Stimulated activated CD8-positive, alpha-beta memory T cell treated with anti-CD3 and anti-CD28 coated beads, Interleukin-12 subunit alpha, Interleukin-12 subunit beta, amount 100 ng/mL, for 1 hour (primary cell): ENCODE measurements around the gene ID4.

Experiments
- DNase-seq: peaks from one replicate; pipeline ENCODE4 v3.0.0-alpha.2; 2020; ENCODE audit warnings: low read depth

ID4 gene

DNA sequence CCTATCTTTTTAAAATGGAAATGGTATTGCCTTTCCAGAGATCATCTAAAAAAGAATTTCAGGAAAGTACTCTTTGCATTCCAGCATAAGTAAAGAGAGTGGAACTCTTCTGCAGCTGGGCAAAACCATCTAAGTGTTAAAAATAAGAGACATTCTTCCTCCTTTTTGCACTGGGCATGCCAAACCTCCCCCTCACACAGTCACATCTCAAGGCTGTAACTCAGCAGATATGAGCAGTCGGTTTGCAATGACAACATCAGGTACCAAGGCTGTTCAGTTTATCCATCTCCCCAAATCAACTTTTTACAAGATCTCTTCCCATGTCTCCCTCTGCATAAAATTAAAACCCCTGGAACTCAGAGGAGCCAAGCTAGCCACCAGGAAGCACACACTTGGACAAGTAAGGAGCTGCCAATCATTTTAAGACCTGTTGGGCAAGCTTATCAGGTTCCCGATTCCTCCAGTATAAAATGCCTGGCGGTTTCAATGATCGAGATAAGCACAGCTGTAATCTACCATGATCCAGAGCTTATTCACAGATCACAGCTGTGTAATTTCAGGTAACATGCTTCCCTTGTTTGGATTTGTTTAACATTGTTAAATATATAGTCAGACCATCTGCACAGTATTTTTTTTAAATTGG lies 23.2 kb downstream of the ID4 start:
- DNase-seq = no peak

DNA sequence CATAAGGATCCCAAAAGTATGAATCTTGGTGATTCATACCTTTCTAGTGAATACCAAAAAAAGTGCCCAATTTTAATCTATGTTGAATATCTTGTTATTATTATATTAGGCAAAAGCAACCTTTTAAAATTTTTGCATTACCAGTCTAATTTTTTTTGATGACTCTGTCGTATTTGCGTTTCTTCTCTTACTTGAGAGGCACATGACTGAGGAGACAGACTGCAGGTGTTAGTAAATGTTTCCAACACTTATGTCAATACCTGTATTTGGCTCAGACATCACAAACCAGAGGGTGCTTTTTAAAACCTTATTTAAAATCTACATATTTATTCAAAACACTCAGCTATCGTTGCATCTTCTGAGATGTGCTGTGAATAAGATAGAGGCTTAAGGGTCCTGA lies 27.1 kb downstream of the ID4 start:
- no peak for DNase-seq

DNA sequence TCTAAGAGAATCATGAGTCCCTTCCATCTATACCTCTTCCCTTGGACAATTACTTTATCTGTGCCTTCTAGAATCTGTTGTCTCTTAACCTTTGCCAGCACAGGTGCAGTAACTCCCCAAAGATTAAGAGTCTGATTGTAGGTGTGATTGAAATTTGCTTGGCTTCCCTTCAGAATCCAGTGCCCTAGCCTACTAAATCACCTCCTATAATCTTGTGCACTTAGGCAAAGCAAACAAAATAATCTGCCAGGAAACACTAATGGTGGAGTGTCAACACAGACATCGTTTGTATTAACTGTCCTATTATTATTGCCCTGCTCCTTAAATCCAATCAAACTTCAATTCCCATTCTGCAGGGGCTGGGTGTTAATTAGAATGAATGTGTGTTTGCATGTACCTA lies 28.0 kb downstream of the ID4 start:
- DNase-seq = no peak

DNA sequence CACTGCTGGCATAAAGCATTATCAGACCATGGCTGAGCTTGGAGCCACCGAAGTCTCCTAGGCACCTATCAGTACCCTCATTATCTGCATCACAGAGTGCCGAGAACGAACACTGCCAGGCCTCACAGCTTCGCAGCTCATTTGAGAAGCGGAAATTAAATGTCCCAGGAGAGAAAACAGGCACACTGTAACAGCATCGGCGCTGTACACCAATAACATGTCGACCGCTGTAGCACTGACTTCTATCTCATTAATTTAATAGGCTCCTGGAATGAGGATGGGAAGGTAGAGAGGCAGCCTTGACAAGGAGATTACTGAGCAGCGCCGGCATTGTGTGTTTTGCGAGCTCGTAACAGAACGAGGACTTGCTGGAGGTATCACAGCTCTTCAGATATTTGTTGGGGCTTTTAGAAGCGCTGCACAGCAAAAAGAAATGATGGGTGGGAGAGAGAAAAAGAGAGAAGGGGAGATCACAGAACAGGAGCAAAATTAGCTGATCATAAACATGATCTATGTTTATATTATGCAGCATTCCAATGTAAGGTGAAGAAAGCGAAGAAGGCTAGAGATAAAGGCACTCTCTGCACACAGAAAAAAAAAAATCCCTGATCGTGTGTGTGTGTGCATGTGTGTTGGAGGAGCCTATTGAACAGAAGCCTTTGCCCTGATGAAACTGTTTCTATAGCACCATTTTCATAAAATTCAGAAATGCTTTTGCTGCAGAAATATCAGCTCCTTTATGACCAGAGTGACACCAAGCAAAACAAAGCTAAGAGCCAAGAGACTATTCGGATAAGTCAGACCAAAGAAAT lies 29.2 kb downstream of the ID4 start:
- DNase-seq = no peak

DNA sequence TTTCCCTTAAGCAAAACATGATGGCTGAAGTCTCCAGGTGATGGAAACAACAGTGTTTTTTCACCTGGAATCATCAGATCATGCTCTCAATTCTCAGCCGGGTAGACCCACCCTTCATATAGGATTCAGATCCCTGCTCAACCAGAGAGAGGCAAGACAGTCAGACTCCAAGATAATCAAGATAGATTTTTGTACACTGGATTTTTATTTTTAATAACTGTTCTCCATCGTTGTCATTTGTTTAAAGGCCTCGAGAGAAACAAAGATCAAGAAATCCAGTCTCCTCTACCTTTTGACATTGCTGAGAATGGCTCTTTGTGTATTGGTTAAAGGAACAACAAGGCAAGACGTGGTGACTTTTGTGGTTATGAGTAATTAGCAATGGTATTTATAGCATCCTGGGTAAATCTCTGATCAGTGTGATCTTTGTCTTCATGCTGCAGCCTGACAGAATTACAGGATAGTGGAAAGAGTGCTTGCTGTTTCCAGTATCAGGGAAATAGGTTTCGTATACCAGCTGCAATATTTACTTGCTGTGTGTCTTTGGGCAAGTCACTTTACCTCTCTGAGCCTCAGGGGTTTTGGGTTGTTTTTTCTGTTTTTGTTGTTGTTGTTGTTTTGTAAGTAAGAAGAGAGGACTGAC lies 29.9 kb downstream of the ID4 start:
- DNase-seq = no peak

DNA sequence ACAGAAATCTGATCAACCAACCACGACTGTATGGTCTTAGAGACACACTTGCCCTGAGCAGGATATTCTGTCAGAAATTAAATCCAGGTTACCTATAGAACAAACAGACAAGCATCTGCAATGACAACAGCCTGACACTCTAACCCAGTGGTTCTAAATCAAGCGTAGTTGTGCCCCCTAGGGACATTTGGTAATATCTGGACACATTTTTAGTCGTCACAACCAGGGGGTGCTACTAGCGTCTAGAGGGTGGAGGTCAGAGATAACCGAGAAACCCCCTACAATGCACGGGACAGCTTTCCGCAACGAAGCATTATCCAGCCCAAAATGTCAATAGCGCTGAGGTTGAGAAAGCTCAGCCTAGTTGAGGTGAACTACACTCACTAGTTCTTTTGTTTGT lies 32.3 kb downstream of the ID4 start:
- no peak for DNase-seq

DNA sequence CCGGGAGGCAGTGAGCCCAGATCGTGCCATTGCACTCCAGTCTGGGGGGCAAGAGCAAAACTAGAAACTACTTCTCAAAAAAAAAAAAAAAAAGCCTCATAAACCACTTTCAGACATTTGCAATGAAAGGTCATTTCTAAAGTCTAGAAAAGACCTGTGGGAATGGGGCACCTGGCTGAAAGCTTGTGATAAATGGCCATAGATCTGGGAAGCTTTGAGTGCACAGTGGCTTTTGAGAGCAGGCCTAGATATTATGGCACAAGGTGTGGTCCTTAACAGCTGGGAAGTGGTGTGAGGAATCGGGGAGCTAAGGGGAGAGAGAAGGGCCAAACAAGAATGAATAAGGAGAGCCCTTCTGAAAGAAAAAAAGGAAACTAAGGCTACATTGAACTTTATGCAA lies 33.2 kb downstream of the ID4 start:
- no peak for DNase-seq

DNA sequence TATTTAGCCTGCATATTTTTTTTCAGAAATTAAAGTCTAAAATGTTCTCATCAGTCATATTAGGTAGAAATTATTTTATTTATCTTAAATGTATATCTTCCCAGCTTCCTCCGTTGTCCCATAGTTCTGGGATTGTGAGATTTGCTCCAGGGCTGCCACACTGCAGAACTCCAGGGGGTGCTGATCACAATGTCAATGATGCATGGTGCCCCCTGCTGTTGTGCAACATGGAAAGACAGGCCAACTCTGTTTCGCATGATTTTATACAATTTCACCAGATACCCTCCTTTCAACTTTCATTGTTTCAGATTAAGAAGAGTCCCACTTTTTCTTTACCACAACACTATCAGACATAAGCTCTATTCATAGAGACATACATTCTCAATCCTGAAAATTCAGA lies 35.9 kb downstream of the ID4 start:
- DNase-seq = no peak

DNA sequence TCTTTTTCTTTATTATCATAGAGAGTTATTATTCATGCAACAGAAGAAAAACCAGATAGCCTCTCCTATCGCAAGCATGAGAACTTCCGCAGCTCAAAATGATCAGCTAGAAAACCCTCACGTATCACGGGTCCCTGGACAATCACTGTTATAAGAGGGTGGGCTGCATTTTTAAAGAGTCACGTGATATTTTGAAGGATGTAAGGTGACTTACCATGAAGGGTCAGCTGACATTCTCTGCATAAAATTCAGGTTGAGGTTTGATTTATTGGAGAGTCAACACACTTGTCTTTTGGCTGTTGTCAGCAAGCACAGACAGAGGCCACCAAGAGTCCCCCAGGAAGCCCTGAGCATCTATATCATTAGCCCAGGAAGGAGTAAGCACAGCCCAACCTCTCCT lies 39.5 kb downstream of the ID4 start:
- DNase-seq = no peak

DNA sequence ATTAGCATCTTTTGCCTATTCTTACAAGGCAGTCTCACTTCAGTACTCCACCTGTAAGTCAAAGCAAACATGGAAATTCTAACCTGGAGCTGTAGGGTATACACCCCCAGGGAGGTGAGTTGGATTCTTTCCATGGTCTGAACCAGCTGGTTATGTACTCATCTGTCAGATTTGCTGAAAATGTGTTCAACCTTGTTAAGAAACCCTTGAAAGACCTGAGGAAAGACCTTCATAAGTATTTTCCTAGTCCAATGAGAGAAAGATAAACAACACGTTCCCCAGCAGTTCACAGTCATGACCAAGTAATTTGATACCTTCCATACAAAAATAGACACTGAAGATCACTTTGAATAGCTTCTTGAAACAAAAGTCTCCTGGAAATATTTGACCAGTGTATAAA lies 42.5 kb downstream of the ID4 start:
- DNase-seq = no peak

DNA sequence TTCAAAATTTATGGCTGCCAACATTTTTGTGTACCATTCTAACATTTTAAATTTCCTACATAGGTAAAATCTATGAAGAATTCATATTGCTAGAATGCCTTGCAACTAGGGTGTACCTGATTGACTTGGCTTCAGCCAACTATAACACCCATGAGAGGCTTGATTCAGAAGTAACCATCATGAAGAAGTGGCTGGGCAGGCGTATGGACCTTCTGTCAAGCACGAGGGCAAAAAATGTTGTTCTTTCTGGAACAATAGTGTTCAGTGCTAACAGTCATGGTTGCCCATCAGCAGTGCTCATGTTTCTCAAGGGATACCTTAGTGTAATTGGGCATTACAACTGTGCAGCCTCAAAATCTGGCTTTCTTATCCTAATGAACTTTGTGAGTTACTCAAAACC lies 42.9 kb downstream of the ID4 start:
- no peak for DNase-seq

DNA sequence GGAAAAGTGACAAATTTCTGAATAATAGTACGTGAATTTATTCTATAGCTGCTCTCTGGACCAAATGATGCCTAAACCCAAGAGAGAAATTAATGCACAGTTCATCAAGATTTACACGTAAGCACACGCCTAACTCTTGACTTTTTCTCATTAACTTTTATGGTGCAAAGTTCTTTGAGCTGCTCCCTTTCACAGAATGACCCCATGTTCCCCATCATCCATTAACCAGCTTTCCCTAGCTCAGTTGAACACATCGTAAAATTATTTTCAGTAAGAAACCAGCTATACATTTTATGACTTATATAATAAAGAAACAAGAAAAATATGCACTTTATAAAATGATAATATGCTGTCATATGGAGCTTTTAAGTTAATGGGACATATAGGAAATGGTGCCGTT lies 54.3 kb downstream of the ID4 start:
- DNase-seq = no peak
